Measurements from ENCODE around the gene SYNDIG1.

The SYNDIG1 gene

DNA sequence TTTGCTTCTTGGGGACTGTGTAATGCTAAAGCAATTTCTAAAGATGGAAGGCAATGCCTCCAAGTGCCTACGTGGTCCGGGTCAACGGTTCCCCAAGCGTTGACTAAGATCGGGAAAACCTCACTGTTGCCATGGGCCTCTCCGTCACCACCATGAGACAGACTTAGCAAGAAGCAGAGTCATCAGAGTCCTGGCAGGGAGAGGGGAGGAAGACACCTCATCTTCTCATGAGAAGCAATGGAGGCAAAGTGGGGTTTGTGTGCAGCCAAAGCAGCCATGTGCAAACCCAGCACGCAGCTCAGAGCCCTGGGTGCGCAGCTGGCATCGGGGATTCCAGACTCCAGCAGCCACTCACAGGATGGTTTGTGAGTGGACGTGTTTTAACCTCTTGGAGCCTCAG lies 111.4 kb downstream of the SYNDIG1 start:
- H3K4me1 Mint-ChIP-seq (ENCODE audit: low read depth) = no peaks in the 10 kb centered on the region
- no peaks in the 10 kb centered on the region for H3K36me3 Mint-ChIP-seq
- no peak overlapping the region for H3K27ac Mint-ChIP-seq
- no peaks in the 10 kb centered on the region for H3K9me3 Mint-ChIP-seq (ENCODE audit: low read depth)
- no peak overlapping the region for H3K4me3 Mint-ChIP-seq
- no peaks in the 10 kb centered on the region for H3K27me3 Mint-ChIP-seq

GRCh38 chr20:24581443-24582170 lies 112.2 kb downstream of the SYNDIG1 start:
- Mint-ChIP-seq H3K27ac (no peak overlapping the region), H3K4me3 (no peak overlapping the region), H3K27me3 (no peaks in the 10 kb centered on the region), H3K4me1 (ENCODE audit: low read depth) (no peaks in the 10 kb centered on the region), H3K36me3 (no peaks in the 10 kb centered on the region), H3K9me3 (ENCODE audit: low read depth) (no peaks in the 10 kb centered on the region)

GRCh38 chr20:24582373-24583168 lies 113.1 kb downstream of the SYNDIG1 start:
- no peak overlapping the region for H3K4me3 Mint-ChIP-seq
- H3K27me3 Mint-ChIP-seq = no peaks in the 10 kb centered on the region
- no peak overlapping the region for H3K27ac Mint-ChIP-seq
- no peaks in the 10 kb centered on the region for H3K36me3 Mint-ChIP-seq
- no peaks in the 10 kb centered on the region for H3K4me1 Mint-ChIP-seq (ENCODE audit: low read depth)
- H3K9me3 Mint-ChIP-seq (ENCODE audit: low read depth) = no peaks in the 10 kb centered on the region

- Mint-ChIP-seq H3K4me1 (ENCODE audit: low read depth) (no peaks in the 10 kb centered on the region), H3K27me3 (no peaks in the 10 kb centered on the region), H3K27ac (no peak overlapping the region), H3K9me3 (ENCODE audit: low read depth) (no peaks in the 10 kb centered on the region), H3K4me3 (no peak overlapping the region), H3K36me3 (no peaks in the 10 kb centered on the region)
Measured at GRCh38 chr20:24583169-24583792, 113.9 kb downstream of the SYNDIG1 start.

DNA sequence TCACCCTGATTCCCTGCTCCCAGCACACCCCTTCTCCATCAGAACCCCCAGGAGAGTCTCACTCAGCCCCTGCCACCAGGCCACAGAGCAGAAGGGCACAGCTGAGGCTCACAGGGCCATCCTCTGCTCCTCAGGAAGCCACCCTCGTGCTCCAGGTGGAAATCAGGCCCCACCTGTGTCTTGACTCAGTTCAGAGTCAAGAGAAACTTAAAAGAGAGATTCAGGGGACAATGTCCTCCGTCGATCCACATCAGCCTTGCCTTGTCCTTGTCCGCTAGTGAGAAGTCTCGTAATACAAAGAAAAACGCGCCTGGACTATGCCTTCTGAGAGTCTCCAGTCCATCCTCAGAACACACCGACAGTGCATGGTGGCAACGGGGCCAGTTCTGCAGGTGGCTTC lies 114.6 kb downstream of the SYNDIG1 start:
- H3K4me1 Mint-ChIP-seq (ENCODE audit: low read depth) = no peaks in the 10 kb centered on the region
- no peaks in the 10 kb centered on the region for H3K36me3 Mint-ChIP-seq
- no peaks in the 10 kb centered on the region for H3K9me3 Mint-ChIP-seq (ENCODE audit: low read depth)

DNA sequence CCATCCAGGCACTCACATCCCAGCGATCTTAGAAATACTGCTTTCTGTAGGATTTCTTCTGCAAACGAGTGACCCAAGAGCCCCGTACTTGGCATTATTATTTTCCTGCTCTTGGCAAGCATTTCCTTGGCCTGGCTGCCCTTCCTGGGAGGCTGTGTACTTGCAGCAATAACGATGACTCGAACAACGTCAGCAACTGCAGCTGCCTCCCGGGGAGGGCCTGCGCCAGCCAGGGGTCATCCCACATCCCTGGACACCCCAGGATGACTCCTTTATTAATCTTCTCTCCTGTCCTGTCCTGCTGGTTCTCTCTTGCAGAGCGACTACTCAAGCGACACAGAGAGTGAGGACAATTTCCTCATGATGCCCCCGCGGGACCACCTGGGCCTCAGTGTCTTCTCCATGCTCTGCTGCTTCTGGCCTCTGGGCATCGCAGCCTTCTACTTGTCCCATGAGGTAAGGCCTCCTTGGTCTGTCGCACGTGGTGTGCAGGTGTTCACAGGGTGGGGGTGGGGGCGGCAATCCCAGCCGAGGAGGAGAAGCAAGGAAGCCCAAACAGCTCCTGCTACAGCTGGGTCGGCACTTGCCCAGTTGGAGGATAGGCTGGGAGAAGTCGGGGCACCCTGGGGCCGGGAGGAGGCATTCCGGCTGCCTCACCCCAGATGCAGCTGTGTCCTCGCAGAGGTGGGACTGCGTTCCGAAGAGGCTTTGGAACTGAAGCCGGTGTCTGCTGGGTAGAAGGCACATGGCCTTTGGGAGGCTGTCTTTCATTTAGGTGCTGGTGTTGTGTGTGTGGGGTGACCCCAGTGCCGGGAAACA lies 115.3 kb downstream of the SYNDIG1 start:
- H3K9me3 Mint-ChIP-seq (ENCODE audit: low read depth) = no peaks in the 10 kb centered on the region

More for the DNA sequence above, 114.6 kb downstream of the SYNDIG1 start:
- Mint-ChIP-seq H3K27me3 (no peaks in the 10 kb centered on the region), H3K4me3 (no peak overlapping the region), H3K27ac (no peak overlapping the region)

DNA sequence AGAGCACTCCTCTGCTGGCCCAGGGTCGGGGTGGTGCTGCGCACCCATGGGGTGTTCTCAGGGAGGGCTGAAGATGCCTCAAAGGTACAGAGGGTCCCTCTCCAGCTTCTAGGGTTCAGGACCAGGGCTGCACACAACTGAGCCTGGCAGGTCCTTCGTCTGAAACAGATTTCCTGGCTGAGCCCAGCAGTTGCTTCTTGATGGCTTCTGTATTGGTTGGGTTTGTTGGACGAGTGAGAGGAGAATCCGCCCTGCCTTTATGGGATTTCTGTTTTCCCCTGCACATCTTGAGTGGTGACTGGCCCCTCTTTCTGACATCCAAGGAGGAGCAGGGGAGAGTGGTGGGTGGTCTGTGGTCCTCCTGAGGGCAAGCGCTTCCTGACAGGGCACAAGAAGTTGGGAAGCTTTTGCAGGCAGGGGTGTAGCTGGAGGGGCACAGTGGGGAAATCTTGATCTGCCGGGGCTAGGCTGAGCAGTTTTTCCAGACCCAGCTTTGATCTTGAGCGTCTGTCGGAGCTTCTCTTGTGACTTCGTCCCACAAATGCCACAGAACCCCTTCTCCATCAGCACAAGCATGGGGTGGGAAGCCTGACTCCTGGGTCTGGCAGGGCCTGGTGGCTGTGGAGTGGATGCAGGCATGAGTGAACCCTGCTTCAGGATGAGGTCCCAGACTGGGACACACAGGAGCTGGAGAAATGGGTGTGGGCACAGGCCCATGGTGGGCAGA lies 116.5 kb downstream of the SYNDIG1 start:
- Mint-ChIP-seq H3K4me1 (ENCODE audit: low read depth) (no peaks in the 10 kb centered on the region), H3K36me3 (no peaks in the 10 kb centered on the region), H3K4me3 (no peak overlapping the region), H3K27me3 (no peaks in the 10 kb centered on the region), H3K27ac (no peak overlapping the region), H3K9me3 (ENCODE audit: low read depth) (no peaks in the 10 kb centered on the region)

More for the DNA sequence above, 115.3 kb downstream of the SYNDIG1 start:
- Mint-ChIP-seq H3K4me3 (no peak overlapping the region), H3K27me3 (no peaks in the 10 kb centered on the region), H3K36me3 (no peaks in the 10 kb centered on the region), H3K27ac (no peak overlapping the region), H3K4me1 (ENCODE audit: low read depth) (no peaks in the 10 kb centered on the region)

DNA sequence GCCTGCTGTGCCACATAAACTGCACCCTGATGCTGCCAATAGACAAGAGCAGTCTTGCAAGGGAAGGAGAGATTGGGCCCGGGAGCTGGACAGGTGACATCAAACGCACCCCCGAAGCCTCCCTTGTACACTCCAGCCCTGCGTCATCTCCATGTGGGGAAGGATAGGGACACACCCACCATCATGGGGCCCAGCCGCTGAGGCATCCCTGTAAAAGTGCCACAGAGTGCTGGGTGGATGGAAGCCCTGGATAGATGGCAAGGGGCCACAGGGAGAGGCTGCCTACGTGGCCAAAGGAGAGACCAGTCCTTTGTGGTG lies 117.1 kb downstream of the SYNDIG1 start:
- no peaks in the 10 kb centered on the region for H3K9me3 Mint-ChIP-seq (ENCODE audit: low read depth)

GRCh38 chr20:24587384-24588046 lies 118.1 kb downstream of the SYNDIG1 start:
- Mint-ChIP-seq H3K4me1 (ENCODE audit: low read depth) (no peaks in the 10 kb centered on the region), H3K27me3 (no peaks in the 10 kb centered on the region), H3K4me3 (no peak overlapping the region), H3K9me3 (ENCODE audit: low read depth) (no peaks in the 10 kb centered on the region), H3K27ac (no peak overlapping the region), H3K36me3 (no peaks in the 10 kb centered on the region)

More for the DNA sequence above, 117.1 kb downstream of the SYNDIG1 start:
- Mint-ChIP-seq H3K36me3 (no peaks in the 10 kb centered on the region), H3K4me1 (ENCODE audit: low read depth) (no peaks in the 10 kb centered on the region), H3K27me3 (no peaks in the 10 kb centered on the region), H3K27ac (no peak overlapping the region), H3K4me3 (no peak overlapping the region)

- Mint-ChIP-seq H3K4me1 (ENCODE audit: low read depth) (no peaks in the 10 kb centered on the region), H3K4me3 (no peak overlapping the region), H3K36me3 (no peaks in the 10 kb centered on the region), H3K9me3 (ENCODE audit: low read depth) (no peaks in the 10 kb centered on the region), H3K27me3 (no peaks in the 10 kb centered on the region), H3K27ac (no peak overlapping the region)
Measured at GRCh38 chr20:24588047-24588635, 118.7 kb downstream of the SYNDIG1 start.

GRCh38 chr20:24588725-24589340 lies 119.4 kb downstream of the SYNDIG1 start:
- Mint-ChIP-seq H3K36me3 (no peaks in the 10 kb centered on the region), H3K27ac (no peak overlapping the region)

GRCh38 chr20:24589381-24589780 lies 120.0 kb downstream of the SYNDIG1 start:
- H3K27me3 Mint-ChIP-seq = no peaks in the 10 kb centered on the region
- H3K4me3 Mint-ChIP-seq = no peak overlapping the region
- H3K4me1 Mint-ChIP-seq (ENCODE audit: low read depth) = no peaks in the 10 kb centered on the region
- H3K27ac Mint-ChIP-seq = no peak overlapping the region
- H3K36me3 Mint-ChIP-seq = no peaks in the 10 kb centered on the region
- no peaks in the 10 kb centered on the region for H3K9me3 Mint-ChIP-seq (ENCODE audit: low read depth)

More at GRCh38 chr20:24588725-24589340, 119.4 kb downstream of the SYNDIG1 start:
- H3K4me3 Mint-ChIP-seq = no peak overlapping the region
- no peaks in the 10 kb centered on the region for H3K9me3 Mint-ChIP-seq (ENCODE audit: low read depth)
- no peaks in the 10 kb centered on the region for H3K27me3 Mint-ChIP-seq
- no peaks in the 10 kb centered on the region for H3K4me1 Mint-ChIP-seq (ENCODE audit: low read depth)

DNA sequence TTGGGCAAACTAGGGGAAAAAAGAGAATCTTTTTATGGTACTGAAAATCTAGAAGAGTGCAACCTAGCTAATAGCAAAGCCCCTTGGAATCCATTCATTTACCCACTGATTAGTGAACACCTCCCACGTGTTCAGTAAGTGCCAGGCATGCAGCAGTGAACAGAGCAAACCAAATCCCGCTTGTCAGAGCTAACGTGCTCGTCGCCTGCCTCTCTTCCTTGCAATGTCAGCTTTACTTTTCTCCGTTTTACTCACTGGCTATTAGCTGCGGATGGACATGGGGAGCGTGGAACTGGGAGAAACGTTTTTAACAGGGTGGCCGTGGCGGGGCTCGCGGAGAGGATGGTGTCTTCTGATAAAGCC lies 120.4 kb downstream of the SYNDIG1 start:
- no peaks in the 10 kb centered on the region for H3K4me1 Mint-ChIP-seq (ENCODE audit: low read depth)
- no peak overlapping the region for H3K4me3 Mint-ChIP-seq
- H3K36me3 Mint-ChIP-seq = no peaks in the 10 kb centered on the region
- no peaks in the 10 kb centered on the region for H3K27me3 Mint-ChIP-seq
- H3K9me3 Mint-ChIP-seq (ENCODE audit: low read depth) = no peaks in the 10 kb centered on the region
- no peak overlapping the region for H3K27ac Mint-ChIP-seq
